Measurements from ENCODE around the gene PRKG1. TPM values are rescaled to one million over a fixed set of nuclear protein-coding genes. Genes with fewer than 3 reads are reported as not detected.
"Not testable (repeated sequence)": the region's sequence is repeated elsewhere in the genome, so short reads cannot be mapped to it uniquely, and the experiment has no call there.

The PRKG1 gene
- polyA plus RNA-seq, 1 donor: 38.2 TPM

DNA sequence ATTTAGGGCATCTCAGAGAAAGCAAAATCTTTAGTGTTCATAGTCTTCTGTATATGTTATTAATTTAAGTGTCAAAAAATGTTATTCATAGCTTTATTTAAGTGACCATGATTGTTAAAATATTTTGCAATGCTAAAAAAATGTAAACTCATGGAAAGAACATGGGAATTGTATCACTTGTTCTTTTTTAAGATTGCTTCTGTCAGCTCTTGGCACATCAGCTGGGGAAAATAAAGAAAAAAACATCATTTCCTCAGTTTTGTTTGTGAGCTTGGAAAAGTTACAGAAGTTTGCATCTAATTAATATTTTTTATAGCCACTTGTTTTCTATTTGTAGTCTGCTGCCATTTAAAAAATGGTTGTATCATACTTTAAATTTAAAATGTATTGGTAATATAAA is 911.0 kb downstream of the PRKG1 start:
- DNase-seq (ENCODE audit: low read depth): no peak

DNA sequence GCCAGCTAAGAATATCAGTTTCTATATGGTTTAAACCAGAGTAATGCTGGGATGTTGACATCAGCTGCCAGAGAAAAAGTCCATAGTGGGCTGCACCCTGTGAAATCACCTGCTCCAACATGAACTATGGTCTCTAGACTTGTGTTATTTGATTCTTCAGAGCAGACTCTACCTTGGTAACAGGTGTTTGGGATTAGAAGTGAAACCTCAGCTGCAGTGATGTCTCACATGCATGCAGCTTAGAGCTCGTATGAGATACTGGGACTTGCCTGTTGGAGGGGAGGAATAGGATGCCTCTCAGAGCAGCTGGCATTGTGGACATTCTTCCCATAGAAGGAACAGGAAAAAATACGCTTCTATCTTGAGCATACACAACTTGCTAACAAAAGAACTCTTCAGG is 912.2 kb downstream of the PRKG1 start:
- DNase-seq (ENCODE audit: low read depth): no peak

DNA sequence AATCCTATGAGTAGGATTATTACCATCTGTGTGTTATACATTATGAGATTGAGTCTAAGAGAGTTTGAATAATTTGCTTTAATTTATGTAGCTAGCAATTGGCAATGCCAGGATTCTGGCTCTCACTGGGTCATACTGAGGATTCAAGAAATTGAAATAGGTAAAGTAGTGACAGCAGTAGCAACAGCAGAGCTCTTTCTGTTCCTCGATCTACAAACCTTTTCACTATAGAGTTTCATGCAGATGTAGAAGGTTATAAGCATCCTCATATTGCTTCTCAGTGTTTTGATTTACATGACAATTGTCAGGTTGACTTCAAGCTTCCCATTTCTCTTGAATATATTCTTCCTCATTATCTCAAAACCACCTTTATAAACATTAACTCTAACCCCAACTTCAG is 919.2 kb downstream of the PRKG1 start:
- no peak for DNase-seq (ENCODE audit: low read depth)

GRCh38 chr10:51999096-51999495 is 924.8 kb downstream of the PRKG1 start:
- DNase-seq (ENCODE audit: low read depth): no peak

GRCh38 chr10:52004342-52004949 is 930.2 kb downstream of the PRKG1 start:
- no peak for DNase-seq (ENCODE audit: low read depth)

- no peak for DNase-seq (ENCODE audit: low read depth)
Observed at GRCh38 chr10:52007091-52007490, 932.8 kb downstream of the PRKG1 start.

DNA sequence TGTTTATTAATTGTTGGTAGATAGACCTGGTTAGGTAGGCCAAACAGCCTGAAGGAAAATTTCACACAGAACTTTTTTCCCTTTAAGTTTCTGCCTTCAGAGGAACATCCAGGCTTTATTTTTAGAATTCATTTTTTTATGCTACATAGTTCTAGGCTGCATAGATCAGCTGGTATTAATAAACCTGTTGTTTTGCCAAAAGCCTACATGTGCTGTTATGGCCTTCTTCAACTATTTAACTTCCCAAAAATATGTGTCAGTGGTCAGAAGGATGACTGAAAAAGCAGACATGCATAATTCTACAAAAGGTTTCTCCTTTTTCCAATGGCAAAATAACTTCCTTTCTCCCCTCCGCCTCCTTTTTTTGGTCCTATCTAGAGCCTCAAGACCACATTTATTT is 936.8 kb downstream of the PRKG1 start:
- DNase-seq (ENCODE audit: low read depth): no peak

DNA sequence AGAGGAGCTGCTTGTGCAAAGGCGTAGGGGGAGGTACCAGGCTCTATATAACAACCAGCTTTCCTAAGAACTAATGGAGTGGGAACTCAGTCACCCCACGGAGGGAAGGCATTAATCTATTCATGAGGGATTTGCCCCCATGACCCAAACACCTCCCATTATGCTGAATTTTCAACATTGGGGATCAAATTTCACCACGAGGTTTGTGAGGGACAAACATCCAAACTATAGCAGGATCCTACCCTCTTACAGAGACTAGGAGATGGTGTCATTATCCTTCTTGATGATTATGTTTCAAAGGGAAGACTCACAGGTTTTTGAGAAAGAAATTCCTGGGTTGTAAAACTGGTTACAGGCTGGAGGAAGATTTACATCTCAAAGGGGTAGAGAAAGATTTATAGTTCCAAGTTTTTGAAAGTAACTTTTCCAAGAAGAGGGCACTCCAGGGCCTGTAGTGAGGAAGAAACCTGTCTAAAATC is 944.8 kb downstream of the PRKG1 start:
- no peak for DNase-seq (ENCODE audit: low read depth)

DNA sequence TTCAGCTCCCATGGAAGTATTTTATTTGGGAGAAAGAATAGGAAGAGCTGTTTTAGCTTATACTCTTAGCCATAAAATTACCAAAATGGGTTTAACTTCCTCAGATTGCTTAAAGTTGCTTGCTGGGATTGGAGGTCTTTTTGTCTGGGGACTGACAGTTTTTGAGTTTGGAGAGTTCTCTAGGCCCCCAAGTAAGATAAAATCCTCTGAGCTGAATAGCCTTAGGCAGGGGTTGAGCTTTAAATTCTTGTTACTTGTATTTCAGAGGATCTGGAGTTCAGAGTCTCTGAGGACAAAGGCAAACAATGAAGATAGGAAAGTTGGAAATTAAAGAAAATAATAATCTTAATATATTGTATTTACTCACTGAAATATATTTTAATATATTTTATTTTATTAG is 945.4 kb downstream of the PRKG1 start:
- no peak for DNase-seq (ENCODE audit: low read depth)

- DNase-seq (ENCODE audit: low read depth): no peak
Observed at GRCh38 chr10:52020173-52020572, 945.9 kb downstream of the PRKG1 start.

- no peak for DNase-seq (ENCODE audit: low read depth)
Observed at GRCh38 chr10:52020702-52021101, 946.4 kb downstream of the PRKG1 start.

- peak; percentile 45 for DNase-seq (ENCODE audit: low read depth)
Observed at GRCh38 chr10:52027055-52027705, 952.9 kb downstream of the PRKG1 start.

DNA sequence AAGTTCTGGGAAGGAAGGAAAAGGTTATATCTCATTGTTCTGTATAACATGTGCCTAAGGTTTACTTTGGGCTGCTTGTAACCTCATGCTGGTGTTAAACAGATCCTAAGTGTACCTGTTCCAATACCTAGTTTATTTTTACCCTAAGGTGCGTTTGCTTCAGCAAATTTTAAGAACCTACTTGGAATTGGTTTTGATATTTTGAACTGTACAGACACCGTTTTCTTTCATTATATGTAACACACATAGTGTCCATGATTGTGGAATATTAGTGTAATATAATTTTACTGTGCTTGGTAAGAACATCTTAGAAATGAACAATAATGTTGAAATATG is 954.2 kb downstream of the PRKG1 start:
- no peak for DNase-seq (ENCODE audit: low read depth)

- no peak for DNase-seq (ENCODE audit: low read depth)
Observed at GRCh38 chr10:52029628-52030027, 955.3 kb downstream of the PRKG1 start.

- DNase-seq (ENCODE audit: low read depth): no peak
Observed at GRCh38 chr10:52030051-52030790, 955.9 kb downstream of the PRKG1 start.

DNA sequence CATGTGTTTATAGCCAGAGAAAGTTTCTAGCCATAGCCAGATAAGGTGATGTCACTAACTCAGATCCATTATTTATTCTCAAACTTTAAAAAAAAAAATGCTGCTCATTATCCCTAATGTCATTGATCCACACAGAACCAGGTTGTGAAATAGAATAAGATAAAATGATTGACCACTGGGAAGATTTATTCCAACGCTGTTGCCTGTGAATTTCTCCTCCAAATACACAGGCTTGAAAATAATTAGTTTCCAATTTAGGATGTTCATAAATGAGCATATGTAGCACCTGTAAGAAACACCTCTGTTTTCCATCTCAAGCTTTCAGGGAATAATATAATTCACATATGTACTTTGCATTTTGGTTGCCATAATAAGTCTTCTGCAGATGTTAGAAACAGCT is 956.7 kb downstream of the PRKG1 start:
- DNase-seq (ENCODE audit: low read depth): no peak

DNA sequence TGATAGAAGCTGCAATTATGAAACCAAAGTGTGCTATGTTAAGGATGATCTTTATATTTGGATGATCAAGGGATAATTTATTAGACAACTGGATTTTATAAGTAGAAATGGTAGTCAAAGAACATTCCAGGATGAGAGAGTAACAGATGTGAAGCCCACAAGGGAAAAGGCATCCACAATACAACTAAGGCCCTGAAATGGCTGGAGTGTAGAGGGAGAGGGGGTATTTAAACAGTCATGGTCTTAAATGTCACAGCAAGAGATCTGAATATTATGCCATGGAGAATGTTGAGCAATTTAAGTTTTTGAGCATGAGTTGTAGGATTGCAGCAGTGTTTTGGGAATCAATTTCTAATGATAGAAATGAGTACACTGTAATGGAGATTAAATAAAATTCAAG is 957.5 kb downstream of the PRKG1 start:
- no peak for DNase-seq (ENCODE audit: low read depth)

GRCh38 chr10:52032681-52033629 is 958.7 kb downstream of the PRKG1 start:
- no peak for DNase-seq (ENCODE audit: low read depth)

- not testable (repeated sequence) for DNase-seq (ENCODE audit: low read depth)
Observed at GRCh38 chr10:52039002-52039793, 964.9 kb downstream of the PRKG1 start.

DNA sequence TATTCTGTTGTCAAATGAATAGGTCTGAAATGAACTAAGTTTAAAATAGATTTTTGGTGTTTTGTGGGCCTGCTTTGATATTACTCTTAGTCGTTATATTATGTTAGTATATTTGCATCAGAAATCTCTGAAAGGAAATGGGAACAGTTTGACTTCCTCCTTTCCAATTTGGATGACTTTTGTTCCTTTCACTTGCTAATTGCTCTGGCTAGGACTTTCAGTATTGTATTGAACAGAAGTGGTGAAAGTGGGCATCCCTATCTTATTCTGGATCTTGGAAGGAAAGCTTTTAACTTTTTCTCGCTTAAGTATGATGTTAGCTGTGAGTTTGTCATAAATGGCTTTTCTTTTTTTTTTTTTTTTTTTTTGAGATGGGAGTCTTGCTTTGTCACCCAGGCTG is 966.2 kb downstream of the PRKG1 start:
- no peak for DNase-seq (ENCODE audit: low read depth)

- DNase-seq (ENCODE audit: low read depth): no peak
Observed at GRCh38 chr10:52043811-52044210, 969.5 kb downstream of the PRKG1 start.
